CD4-positive, alpha-beta T cell treated with Interleukin-17A for 1 hour (primary cell): Measurements from ENCODE around the gene ITGA6.
A peak's percentile ranks its signal among the peaks of the same experiment; 100 is the strongest.

ENCODE experiments used
- DNase-seq: peaks from one replicate; pipeline ENCODE4 v3.0.0-alpha.2; 2020

ITGA6 gene

GRCh38 chr2:172416447-172417058, 10.8 kb upstream of the ITGA6 start:
- DNase-seq = no peak

DNA sequence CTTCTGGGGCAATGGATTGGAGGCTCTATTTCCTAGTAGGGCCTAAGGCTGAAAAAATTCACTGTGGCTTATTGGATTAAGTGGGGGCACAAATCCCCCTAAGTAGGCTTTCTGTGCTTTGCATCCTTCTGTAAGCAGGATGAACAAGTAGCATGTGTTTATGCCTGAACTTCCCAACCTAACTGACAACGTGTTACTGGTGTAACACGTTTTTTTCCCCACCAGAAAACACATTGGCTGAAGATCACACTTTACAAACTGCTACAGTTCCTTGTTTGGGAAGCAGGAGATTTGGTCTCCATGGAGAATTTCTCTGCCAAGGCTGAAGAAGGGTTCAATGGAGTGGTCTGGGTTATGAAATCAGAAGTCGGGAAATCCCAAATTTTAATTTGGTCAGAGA, 7.2 kb upstream of the ITGA6 start:
- DNase-seq = no peak

DNA sequence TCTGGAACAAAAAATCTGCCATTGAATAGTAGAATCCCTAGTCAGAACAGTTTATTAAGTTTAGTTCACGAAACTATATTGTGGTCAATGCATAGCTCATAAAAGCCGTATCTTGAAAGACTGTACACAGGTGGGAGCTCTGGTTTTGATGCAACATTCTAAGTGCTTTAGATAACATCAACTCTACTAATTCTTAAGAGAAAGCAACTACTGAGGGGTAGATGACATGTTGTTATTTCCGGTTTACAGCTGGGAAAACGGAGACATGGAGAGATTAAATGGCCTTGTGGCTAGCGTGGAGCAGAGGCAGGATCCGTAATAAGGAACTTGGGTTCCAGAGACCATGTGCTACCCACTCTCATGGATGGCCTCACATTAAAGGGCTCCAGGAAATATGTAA, 4.2 kb upstream of the ITGA6 start:
- DNase-seq = no peak

- DNase-seq = no peak
Measured at GRCh38 chr2:172425336-172425735, 2.0 kb upstream of the ITGA6 start.

GRCh38 chr2:172426635-172427255, 641 bp upstream of the ITGA6 start:
- DNase-seq = no peak

- DNase-seq = peak; percentile 69
Measured at GRCh38 chr2:172427990-172428831, 825 bp downstream of the ITGA6 start.

- no peak for DNase-seq
Measured at GRCh38 chr2:172428832-172429210, 1.4 kb downstream of the ITGA6 start.

DNA sequence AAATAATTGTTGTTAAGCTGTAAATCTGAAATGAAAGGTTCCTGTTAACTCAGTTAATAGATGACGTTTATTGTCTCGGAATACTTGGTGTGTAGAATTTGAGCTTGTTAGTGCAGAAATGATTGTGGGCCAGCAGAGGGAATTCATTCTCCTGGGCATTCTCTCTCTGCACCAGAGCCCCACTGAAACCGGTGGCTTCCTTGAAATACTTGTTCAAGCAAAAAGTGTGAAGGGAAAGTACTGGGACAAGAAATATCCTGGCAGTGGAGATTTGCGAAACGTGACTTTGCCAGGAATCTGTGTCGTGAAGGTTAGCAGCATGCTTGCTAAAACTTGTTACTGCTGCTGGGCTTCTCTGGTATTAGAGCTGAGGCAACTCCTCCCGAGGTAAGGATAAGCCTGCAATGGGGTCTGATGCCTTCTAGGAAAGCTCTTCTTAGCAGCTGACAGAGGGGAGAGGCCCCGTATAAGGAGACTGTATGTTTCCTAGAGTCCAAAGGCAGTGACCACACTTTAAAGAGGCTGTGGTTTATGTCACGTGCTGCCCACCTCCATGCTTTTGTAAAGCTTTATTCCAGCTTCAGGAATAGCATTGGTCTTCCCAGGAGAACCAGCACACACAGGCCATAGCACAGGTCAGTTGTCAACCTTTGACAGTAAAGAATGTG, 2.0 kb downstream of the ITGA6 start:
- DNase-seq = no peak

- DNase-seq = no peak
Measured at GRCh38 chr2:172430027-172430426, 2.6 kb downstream of the ITGA6 start.

GRCh38 chr2:172430678-172431077, 3.3 kb downstream of the ITGA6 start:
- DNase-seq = no peak

DNA sequence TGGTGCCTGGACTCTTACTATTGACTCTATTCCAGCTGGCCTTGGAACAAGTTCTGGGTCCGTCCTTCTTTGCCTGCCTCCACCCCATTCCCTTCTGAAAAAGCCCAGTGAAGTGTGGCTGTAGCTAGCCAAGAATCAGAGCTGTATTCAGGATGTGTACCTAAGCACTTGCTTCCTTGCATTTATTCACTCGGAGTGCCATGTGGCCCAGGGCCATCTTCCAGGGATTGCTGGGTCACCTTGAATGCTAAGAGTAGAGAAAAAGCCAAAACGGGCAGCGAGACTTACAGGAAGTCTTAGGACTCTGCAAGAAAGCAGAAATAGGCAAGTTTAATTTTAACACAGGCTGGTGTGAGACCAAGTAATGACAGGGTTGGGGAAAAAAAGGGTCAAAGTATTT, 4.1 kb downstream of the ITGA6 start:
- DNase-seq = no peak

DNA sequence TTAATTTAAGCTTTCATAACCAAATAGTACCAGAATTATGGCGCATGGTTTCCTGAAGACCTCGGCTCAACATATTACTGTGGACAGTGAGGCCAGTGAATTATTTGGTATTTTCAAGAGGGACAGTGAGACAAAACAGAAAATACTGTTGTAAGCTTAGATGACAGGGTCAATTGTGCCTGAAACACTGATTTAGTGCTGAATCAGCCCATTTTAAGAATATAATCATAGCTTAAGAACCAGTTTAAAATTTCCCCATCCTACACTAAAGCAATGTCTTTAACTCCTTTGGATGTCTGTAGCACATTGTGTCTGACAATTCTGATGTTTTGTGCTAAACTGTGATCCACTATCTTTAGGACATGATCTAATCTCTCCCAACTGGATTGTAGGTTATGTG, 4.6 kb downstream of the ITGA6 start:
- DNase-seq = no peak

- no peak for DNase-seq
Measured at GRCh38 chr2:172433144-172433543, 5.8 kb downstream of the ITGA6 start.

DNA sequence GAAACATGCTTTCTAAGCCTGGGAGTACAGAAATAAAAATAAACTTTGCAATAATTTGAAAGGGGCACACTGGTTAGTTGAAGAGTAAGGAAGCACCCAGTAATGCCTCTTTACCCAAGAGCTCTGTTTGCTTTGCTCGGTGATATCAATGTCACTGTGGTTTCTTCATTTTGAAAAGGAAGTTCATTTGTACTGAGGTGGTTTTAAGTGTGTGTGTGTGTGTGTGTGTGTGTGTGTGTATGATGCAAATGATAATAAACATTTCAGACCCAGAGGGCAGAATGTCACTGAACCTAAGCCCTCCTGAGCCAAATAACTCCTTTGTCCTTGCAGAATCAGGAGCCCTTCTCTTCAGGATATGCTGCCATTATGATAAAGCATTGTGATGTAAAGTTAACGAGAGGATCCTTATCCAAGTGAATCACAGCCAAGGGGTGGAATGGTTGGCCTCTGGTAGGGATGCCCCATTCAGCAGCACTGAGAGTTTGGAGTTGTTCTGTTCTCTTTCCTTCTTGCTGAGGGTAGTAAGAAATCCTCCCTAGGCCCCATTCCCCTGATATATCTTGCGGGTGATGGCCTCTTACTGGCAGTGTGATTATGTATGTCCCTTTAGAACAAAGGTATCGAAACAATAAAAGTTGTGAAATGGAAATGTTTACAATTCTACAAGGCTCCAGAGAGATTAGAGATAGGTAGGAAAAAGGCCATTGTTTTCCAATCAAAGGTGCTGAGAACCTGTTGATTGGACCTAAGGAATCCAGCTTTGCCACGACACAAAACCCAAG, 7.6 kb downstream of the ITGA6 start:
- DNase-seq = peak; percentile 85

DNA sequence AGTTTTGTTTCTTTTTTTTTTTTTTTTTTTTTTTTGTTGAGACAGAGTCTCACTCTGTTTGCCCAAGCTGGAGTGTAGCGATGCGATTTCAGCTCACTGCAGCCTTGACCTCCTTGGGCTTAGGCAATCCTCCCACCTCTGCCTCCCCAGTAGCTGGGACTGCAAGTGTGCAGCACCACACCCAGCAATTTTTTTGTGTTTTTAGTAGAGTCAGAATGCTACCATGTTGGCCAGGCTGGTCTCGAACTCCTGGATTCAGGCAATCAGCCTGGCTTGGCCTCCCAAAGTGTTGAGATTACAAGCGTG, 8.2 kb downstream of the ITGA6 start:
- no peak for DNase-seq

- DNase-seq = no peak
Measured at GRCh38 chr2:172436889-172437288, 9.5 kb downstream of the ITGA6 start.

GRCh38 chr2:172437419-172438341, 10.3 kb downstream of the ITGA6 start:
- peak; percentile 49 for DNase-seq

GRCh38 chr2:172438741-172439508, 11.5 kb downstream of the ITGA6 start:
- no peak for DNase-seq

DNA sequence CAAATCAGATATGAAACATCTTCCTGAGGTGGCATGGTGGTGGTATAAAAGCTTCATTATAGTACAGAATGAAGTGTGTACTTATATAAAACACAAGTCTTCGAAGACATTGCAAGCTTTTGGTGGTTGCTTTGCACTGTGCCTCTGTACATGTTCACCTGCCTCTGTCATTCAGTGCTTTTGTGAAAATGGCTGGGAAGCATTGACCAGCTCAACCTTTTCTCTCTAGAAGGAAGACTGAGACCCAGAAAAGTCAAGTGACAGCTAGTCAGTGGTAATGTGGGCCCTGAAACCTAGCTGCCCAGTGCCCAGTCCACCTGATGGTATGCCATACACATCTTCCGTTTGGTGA, 12.1 kb downstream of the ITGA6 start:
- DNase-seq = no peak

- no peak for DNase-seq
Measured at GRCh38 chr2:172439911-172440310, 12.5 kb downstream of the ITGA6 start.

GRCh38 chr2:172440795-172441194, 13.4 kb downstream of the ITGA6 start:
- peak; percentile 34 for DNase-seq
